CD4-positive, alpha-beta T cell treated with Interferon alpha-2 for 1 hour (primary cell): Measurements from ENCODE around the gene APOLD1.
"Not testable (repeated sequence)": the region's sequence is repeated elsewhere in the genome, so short reads cannot be mapped to it uniquely, and the experiment has no call there.

Experiments
- DNase-seq, 2 donors: peaks; one replicate each; pipeline ENCODE4 v3.0.0-alpha.2; 2020 to 2022

Gene APOLD1

GRCh38 chr12:12786706-12787601 lies 1.5 kb downstream of the APOLD1 start:
- DNase-seq: peak; percentile 79 to 84

DNA sequence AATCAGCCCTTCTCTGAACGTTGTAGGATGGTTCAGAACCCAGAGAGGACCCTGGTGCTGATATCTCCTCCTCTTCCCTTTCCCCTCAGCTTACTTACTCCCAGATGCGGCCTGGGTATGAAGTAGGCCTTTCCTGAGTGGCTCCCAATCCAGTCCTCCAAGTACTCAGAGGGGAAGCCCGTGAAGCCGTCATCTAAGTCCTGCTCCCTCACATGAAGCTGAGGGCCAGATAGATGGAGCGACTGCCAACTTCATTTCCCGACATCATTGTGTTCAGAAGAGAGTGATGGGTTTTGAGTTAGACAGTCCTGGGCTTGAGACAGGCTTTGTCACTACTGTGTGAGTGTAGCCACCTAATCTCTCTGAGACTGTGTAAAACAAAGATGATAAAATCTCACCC lies 2.7 kb downstream of the APOLD1 start:
- DNase-seq: no peak

GRCh38 chr12:12788675-12789368 lies 3.4 kb downstream of the APOLD1 start:
- DNase-seq: peak; percentile 77 to 80

DNA sequence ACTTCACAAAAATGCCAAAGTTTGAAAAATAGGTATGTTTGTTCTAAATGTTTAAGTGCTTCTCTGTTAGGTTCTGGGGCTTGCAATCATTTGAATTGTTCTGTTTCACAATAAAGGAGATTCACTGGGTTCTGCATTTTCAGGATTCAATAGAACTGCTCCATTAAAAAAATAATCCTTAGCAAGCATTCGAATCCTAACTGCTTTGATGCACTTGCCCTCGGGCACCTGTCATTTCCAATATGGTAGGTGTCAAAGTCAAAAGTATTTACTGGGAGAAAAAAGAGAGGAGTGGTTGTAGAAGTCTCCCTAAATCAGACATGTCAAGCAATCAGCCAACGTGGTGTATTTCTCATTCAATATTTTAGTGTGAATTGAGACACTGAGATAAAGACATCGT lies 5.5 kb downstream of the APOLD1 start:
- no peak for DNase-seq

- no peak for DNase-seq
Measured at GRCh38 chr12:12791756-12792369, 6.4 kb downstream of the APOLD1 start.

- DNase-seq: no peak
Measured at GRCh38 chr12:12792421-12792820, 7.0 kb downstream of the APOLD1 start.

- no peak for DNase-seq
Measured at GRCh38 chr12:12794686-12795085, 9.2 kb downstream of the APOLD1 start.

DNA sequence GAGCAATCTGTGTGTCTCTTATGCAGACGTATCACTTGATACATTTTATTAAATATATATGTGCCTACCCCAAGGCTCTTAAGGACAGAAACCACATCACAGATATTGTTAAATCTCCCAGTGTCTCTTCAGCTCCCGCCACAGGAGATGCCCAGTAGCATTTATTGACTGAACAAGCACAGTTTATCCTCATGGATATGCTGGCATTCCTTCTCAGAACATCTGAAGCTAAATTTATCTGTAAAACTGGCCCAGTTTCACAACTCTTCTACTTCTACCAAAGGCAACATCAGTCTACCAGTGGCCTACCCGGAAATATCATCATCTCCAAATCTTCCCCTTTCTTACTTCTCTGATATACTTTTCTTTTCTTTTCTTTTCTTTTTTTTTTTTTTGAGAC lies 10.7 kb downstream of the APOLD1 start:
- DNase-seq: no peak

GRCh38 chr12:12796928-12797793 lies 11.7 kb downstream of the APOLD1 start:
- DNase-seq: no peak

GRCh38 chr12:12797794-12798152 lies 12.3 kb downstream of the APOLD1 start:
- no peak for DNase-seq

GRCh38 chr12:12798480-12798879 lies 13.0 kb downstream of the APOLD1 start:
- DNase-seq: no peak

- DNase-seq: no peak
Measured at GRCh38 chr12:12799163-12799920, 13.9 kb downstream of the APOLD1 start.

DNA sequence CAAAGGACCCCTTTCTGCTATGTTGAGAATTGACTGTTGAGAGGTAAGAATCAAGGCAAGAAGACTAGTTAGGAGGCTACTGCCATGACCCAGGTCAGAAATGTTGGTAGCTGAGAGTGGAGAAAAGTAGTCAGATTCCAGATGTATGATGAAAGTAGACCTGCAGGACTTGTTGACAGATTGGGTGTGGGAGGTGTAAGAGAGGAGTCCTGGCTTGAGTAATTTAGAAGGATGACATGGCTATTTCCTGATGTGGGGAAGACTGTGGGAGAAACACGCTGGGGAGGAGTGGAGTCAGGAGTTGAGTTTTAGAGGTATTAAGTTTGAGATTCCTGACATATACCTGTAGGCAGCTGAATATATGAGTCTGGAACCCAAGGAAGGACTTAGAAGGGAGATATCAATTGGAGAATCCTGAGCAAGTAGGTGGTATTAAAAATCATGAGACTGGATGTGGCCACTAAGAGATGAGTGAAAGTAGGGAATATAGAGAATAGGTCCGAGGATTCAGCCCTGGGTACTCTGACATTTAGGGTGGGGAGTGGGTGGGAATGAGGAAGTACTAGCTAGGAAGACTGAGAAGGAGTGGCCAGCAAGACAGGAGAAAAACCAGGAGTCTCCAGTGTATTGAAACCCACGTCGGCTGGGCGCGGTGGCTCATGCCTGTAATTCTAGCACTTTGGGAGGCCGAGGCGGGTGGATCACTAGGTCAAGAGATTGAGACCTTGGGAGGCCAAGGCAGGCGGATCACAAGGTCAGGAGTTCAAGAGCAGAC lies 15.1 kb downstream of the APOLD1 start:
- no peak for DNase-seq

- DNase-seq: not testable (repeated sequence)
Measured at GRCh38 chr12:12801656-12802055, 16.2 kb downstream of the APOLD1 start.

GRCh38 chr12:12803186-12803585 lies 17.7 kb downstream of the APOLD1 start:
- DNase-seq: peak; percentile 28 to 44

- DNase-seq: no peak
Measured at GRCh38 chr12:12804011-12804410, 18.6 kb downstream of the APOLD1 start.

DNA sequence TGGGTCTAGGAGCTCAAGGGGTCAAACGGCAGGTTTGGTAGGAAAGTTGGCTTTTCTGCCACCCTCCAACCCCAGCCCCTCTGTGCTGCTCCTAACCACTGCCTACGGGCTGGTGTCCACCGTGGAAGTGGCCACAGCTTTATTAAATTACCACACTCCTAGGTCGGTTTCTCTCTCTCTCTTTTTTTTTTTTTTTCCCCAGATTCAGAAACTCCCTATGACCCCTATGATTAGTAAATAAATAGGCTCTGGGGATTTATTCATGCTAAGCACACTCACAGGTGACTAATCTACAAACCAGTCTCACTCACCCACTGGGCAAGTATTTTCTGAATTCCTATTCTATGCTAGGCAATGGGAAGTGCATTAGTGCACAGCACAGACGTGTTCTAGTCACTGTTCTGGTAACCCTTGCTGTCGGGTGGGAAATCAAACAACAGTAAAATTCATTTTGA lies 19.0 kb downstream of the APOLD1 start:
- DNase-seq: no peak

- no peak for DNase-seq
Measured at GRCh38 chr12:12806784-12807516, 21.5 kb downstream of the APOLD1 start.

- DNase-seq: not testable (repeated sequence)
Measured at GRCh38 chr12:12807517-12807903, 22.1 kb downstream of the APOLD1 start.

DNA sequence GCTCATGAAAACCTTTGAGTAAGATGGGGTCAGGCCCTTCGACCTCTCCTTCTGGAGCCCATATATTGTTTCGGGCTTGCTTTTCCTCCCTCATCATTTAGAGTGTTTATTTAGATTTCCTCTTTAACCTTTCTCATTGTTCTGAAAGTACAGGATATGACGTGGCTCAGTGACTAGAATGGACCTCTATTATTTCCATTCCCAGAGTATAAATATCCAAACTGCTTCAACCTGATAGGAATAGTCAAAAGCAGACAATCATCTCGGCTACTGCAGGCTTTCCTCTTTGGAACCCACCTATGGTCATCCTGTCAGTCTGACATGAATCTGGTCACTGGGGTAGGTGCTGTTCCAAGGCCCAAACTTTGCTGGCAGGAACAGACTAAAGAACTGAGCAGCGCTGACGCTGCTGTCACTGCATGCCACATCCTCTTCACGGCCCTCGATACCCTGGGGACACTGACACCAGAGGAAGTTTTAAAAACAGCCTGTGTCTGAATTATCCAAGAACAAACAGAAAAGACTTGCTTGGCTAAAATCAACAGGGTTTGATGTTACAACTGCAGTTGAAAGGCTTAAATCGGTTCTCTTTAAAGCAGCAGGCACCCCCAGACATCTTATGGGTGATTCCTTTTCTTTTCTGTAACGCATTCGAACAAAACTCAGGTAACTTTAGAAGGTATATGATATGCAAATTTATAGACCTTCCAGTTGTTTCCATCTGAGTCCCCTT lies 22.7 kb downstream of the APOLD1 start:
- DNase-seq: peak; percentile 77 to 79
